ENCODE measurements around the gene AGT. TPM values are rescaled to one million over a fixed set of nuclear protein-coding genes. Genes with fewer than 3 reads are reported as not detected.
A peak's percentile ranks its signal among the peaks of the same experiment; 100 is the strongest.
"Not testable (repeated sequence)": the region's sequence is repeated elsewhere in the genome, so short reads cannot be mapped to it uniquely, and the experiment has no call there.

AGT gene
- polyA plus RNA-seq, 3 donors: 16.0 to 45.9 (median 38.1) TPM

- no peak for DNase-seq (ENCODE audit: low read depth in 3 of 3, low spot score in 2 of 3)
These were observed 18.9 kb downstream of the AGT start for GRCh38 chr1:230694991-230695390.

GRCh38 chr1:230694464-230694863 is 19.5 kb downstream of the AGT start:
- no peak for DNase-seq (ENCODE audit: low read depth in 3 of 3, low spot score in 2 of 3)

GRCh38 chr1:230693777-230694176 is 20.1 kb downstream of the AGT start:
- DNase-seq (ENCODE audit: low read depth in 3 of 3, low spot score in 2 of 3): no peak

GRCh38 chr1:230693221-230693620 is 20.7 kb downstream of the AGT start:
- DNase-seq (ENCODE audit: low read depth in 3 of 3, low spot score in 2 of 3): no peak

- no peak for DNase-seq (ENCODE audit: low read depth in 3 of 3, low spot score in 2 of 3)
These were observed 22.3 kb downstream of the AGT start for GRCh38 chr1:230691615-230692014.

- DNase-seq (ENCODE audit: low read depth in 3 of 3, low spot score in 2 of 3): no peak
These were observed 23.8 kb downstream of the AGT start for GRCh38 chr1:230690101-230690500.

- DNase-seq (ENCODE audit: low read depth in 3 of 3, low spot score in 2 of 3): no peak
These were observed 27.2 kb downstream of the AGT start for GRCh38 chr1:230686747-230687146.

- no peak for DNase-seq (ENCODE audit: low read depth in 3 of 3, low spot score in 2 of 3)
These were observed 28.9 kb downstream of the AGT start for GRCh38 chr1:230684998-230685397.

- no peak for DNase-seq (ENCODE audit: low read depth in 3 of 3, low spot score in 2 of 3)
These were observed 29.8 kb downstream of the AGT start for GRCh38 chr1:230684146-230684545.

- DNase-seq (ENCODE audit: low read depth in 3 of 3, low spot score in 2 of 3): no peak
These were observed 30.9 kb downstream of the AGT start for GRCh38 chr1:230682882-230683610.

GRCh38 chr1:230682274-230682673 is 31.6 kb downstream of the AGT start:
- DNase-seq (ENCODE audit: low read depth in 3 of 3, low spot score in 2 of 3): no peak

- DNase-seq (ENCODE audit: low read depth in 3 of 3, low spot score in 2 of 3): peak in 2 of 3 donors; percentile 10 to 27
These were observed 32.3 kb downstream of the AGT start for GRCh38 chr1:230681599-230681998.

- no peak for DNase-seq (ENCODE audit: low read depth in 3 of 3, low spot score in 2 of 3)
These were observed 33.5 kb downstream of the AGT start for GRCh38 chr1:230680300-230681025.

GRCh38 chr1:230679825-230680224 is 34.1 kb downstream of the AGT start:
- no peak for DNase-seq (ENCODE audit: low read depth in 3 of 3, low spot score in 2 of 3)

- no peak for DNase-seq (ENCODE audit: low read depth in 3 of 3, low spot score in 2 of 3)
These were observed 34.7 kb downstream of the AGT start for GRCh38 chr1:230679192-230679591.

GRCh38 chr1:230677200-230677599 is 36.7 kb downstream of the AGT start:
- no peak for DNase-seq (ENCODE audit: low read depth in 3 of 3, low spot score in 2 of 3)

- DNase-seq (ENCODE audit: low read depth in 3 of 3, low spot score in 2 of 3): no peak
These were observed 39.3 kb downstream of the AGT start for GRCh38 chr1:230674581-230674980.

- DNase-seq (ENCODE audit: low read depth in 3 of 3, low spot score in 2 of 3): no peak
These were observed 44.4 kb downstream of the AGT start for GRCh38 chr1:230669543-230669942.

- DNase-seq (ENCODE audit: low read depth in 3 of 3, low spot score in 2 of 3): no peak
These were observed 45.7 kb downstream of the AGT start for GRCh38 chr1:230668227-230668626.

GRCh38 chr1:230661976-230662375 is 51.9 kb downstream of the AGT start:
- DNase-seq (ENCODE audit: low read depth in 3 of 3, low spot score in 2 of 3): no peak

GRCh38 chr1:230658691-230659090 is 55.2 kb downstream of the AGT start:
- no peak for DNase-seq (ENCODE audit: low read depth in 3 of 3, low spot score in 2 of 3)

- not testable (repeated sequence) for DNase-seq (ENCODE audit: low read depth in 3 of 3, low spot score in 2 of 3)
These were observed 55.8 kb downstream of the AGT start for GRCh38 chr1:230658103-230658502.

Measured in right renal cortex interstitium (tissue), 3 donors.